LNCAP (cell line): ENCODE measurements around the gene LIPC.

Experiments used
- TF ChIP-seq, protein P1 (sequence below): fragments of 450-650 bp; IDR thresholded peaks from 2 replicates; pipeline ENCODE4 v1.5.1; 2017; ENCODE audit warnings: mild to moderate bottlenecking

The LIPC gene

GRCh38 chr15:58398643-58399042 lies 33.1 kb upstream of the LIPC start:
- TF ChIP-seq, protein P1, sequence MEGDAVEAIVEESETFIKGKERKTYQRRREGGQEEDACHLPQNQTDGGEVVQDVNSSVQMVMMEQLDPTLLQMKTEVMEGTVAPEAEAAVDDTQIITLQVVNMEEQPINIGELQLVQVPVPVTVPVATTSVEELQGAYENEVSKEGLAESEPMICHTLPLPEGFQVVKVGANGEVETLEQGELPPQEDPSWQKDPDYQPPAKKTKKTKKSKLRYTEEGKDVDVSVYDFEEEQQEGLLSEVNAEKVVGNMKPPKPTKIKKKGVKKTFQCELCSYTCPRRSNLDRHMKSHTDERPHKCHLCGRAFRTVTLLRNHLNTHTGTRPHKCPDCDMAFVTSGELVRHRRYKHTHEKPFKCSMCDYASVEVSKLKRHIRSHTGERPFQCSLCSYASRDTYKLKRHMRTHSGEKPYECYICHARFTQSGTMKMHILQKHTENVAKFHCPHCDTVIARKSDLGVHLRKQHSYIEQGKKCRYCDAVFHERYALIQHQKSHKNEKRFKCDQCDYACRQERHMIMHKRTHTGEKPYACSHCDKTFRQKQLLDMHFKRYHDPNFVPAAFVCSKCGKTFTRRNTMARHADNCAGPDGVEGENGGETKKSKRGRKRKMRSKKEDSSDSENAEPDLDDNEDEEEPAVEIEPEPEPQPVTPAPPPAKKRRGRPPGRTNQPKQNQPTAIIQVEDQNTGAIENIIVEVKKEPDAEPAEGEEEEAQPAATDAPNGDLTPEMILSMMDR, result no peak

DNA sequence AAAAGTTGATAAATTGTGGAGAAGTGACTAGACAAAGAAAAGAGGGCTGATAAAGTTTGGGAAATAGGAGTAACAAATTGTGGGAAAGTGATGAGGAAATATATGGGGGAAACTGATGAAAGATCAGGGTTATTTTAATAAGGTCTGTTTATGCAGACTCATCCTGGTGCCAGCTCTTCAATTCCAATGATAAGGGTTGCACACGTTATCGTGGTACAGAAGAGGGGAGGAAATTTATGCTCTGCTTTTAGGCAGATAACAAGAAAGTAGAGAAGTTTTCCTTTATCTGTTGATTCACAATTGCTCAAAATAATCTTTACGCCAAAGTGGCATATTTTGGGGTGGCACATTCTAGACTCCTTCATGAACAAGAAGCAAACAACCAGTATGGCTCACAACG lies 32.1 kb upstream of the LIPC start:
- TF ChIP-seq, protein P1, result no peak

DNA sequence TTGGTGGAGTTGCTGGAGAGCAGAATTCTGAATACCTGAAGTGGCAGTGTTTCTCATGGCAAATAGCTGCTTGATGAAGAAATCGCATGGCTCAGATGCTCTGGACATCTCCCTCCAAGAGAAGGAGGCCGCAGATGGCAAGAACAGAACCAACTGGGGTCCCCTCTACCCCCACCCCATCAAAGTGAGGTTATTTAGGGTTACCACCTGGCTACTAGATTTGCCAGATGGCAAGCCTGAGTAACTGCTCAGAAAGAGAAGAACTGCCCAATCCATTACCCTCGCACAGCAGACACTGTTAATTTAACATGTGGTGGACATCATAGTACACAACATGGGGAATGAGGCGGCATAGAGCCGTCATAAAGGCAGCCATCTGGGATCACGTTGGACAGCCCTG lies 30.5 kb upstream of the LIPC start:
- TF ChIP-seq, protein P1, result no peak

DNA sequence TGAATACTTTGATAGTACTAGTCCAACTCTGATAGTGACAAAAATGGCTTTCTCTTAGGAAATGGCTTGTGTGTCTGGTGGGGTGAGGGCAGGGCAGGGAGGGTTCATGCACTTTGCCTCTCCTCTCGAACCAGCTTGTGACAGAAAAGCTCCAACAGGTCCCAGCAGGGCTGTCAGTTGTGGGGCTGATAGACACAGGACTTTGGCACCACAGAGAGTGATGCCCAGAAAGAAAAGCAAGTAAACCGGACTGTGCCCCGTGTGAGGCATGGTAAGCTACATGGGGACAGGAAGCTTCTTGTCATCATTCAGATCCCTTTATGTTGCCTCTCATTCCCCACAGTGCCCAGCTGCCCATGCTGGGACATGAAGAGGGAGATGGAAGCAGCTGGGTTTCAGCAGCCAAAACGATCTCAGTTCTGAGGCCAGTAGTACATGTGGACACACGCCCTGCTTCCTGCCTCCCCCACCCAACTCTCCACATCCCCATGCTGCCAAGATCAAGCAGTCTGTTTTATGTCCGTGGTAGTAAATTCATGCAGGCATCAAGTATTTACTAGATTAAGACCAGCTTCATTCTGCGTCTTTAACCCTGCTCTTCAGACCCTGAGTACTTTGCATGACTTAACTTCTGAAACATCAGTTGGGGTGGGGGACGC lies 29.7 kb upstream of the LIPC start:
- TF ChIP-seq, protein P1, result no peak

DNA sequence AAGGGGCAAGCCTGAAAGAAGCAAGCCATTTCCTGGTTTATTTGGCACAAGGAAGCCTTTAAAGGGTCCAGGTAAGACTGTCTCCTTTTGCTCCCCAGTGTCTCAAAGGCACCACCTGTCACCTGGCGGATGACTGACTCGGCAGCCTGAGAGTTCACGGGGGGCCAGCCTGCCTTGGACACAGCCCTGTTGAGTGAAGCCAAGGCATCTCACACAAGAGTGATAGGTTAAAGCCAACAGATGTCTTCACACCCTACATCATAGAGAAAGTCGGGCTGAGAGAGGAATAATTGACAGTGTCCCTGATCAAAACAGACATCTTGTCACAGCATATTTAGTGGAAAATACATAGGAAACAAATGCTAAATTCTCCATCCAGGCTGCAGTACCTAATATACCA lies 28.2 kb upstream of the LIPC start:
- TF ChIP-seq, protein P1, result no peak

DNA sequence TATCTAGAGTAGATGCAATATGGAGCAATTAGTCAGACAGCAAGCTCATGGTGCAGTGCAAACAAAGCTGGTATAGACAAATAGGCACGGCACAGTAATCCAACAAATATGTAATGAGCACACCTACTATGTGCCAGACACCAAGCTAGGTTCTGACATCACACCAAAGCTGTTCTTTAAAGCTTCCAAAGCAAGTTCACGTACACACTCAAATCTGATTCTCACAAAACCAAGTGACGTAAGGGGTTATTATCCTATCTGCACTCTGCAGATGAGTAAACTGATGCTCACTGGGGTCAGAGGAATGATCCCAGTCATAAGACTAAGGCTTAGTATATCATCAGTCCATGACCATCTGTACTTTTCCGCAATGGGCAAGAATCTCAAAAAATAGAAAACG lies 27.8 kb upstream of the LIPC start:
- TF ChIP-seq, protein P1, result no peak

- TF ChIP-seq, protein P1, result no peak
These were observed 27.1 kb upstream of the LIPC start for GRCh38 chr15:58404722-58405121.

- TF ChIP-seq, protein P1, result no peak
These were observed 25.9 kb upstream of the LIPC start for GRCh38 chr15:58405865-58406264.
